T-helper 1 cell treated with Interleukin-12 subunit alpha and Interleukin-12 subunit beta and Interleukin-4 antibody, amounts not matched to agents 30 μg/mL and 1 μg/mL, for 36 hours (primary cell): Measurements from ENCODE around the gene POLE4.

Source experiments
- H3K27ac Mint-ChIP-seq: one replicate; pipeline ENCODE4 v1.8.0; 2021; ENCODE audit warnings: mild to moderate bottlenecking, mixed read lengths
- H3K27me3 Mint-ChIP-seq: one replicate; pipeline ENCODE4 v1.8.0; 2021; ENCODE audit warnings: low read depth, mixed read lengths
- H3K36me3 Mint-ChIP-seq: one replicate; pipeline ENCODE4 v1.8.0; 2021; ENCODE audit warnings: low read depth, mixed read lengths
- H3K4me1 Mint-ChIP-seq: one replicate; pipeline ENCODE4 v1.8.0; 2021; ENCODE audit warnings: low read depth, mixed read lengths
- H3K4me3 Mint-ChIP-seq: one replicate; pipeline ENCODE4 v1.8.0; 2021; ENCODE audit warnings: mild to moderate bottlenecking, moderate library complexity, mixed read lengths
- H3K9me3 Mint-ChIP-seq: one replicate; pipeline ENCODE4 v1.8.0; 2021; ENCODE audit warnings: mixed read lengths

POLE4 gene

GRCh38 chr2:74953796-74954499 lies 4.5 kb upstream of the POLE4 start:
- Mint-ChIP-seq H3K9me3 (no peaks in the 10 kb centered on the region), H3K4me3 (peak overlapping the region; percentile 38), H3K4me1 (peaks cover 23% of the 10 kb centered on the region), H3K27me3 (peaks cover 3% of the 10 kb centered on the region), H3K36me3 (peaks cover 27% of the 10 kb centered on the region), H3K27ac (peak overlapping the region; percentile 13)

GRCh38 chr2:74954500-74954874 lies 4.0 kb upstream of the POLE4 start:
- peak overlapping the region; percentile 38 for H3K4me3 Mint-ChIP-seq
- peaks cover 3% of the 10 kb centered on the region for H3K27me3 Mint-ChIP-seq
- H3K9me3 Mint-ChIP-seq, result no peaks in the 10 kb centered on the region
- peaks cover 29% of the 10 kb centered on the region for H3K36me3 Mint-ChIP-seq
- H3K4me1 Mint-ChIP-seq, result peaks cover 27% of the 10 kb centered on the region
- H3K27ac Mint-ChIP-seq, result peak overlapping the region; percentile 13

- Mint-ChIP-seq H3K27me3 (no peaks in the 10 kb centered on the region), H3K27ac (peak overlapping the region; percentile 87), H3K4me1 (peaks cover 46% of the 10 kb centered on the region), H3K4me3 (peak overlapping the region; percentile 80), H3K9me3 (no peaks in the 10 kb centered on the region), H3K36me3 (peaks cover 38% of the 10 kb centered on the region)
Observed at GRCh38 chr2:74957886-74958273, 563 bp upstream of the POLE4 start.

GRCh38 chr2:74959106-74959751 lies 786 bp downstream of the POLE4 start:
- peak overlapping the region; percentile 82 for H3K4me3 Mint-ChIP-seq
- peaks cover 4% of the 10 kb centered on the region for H3K9me3 Mint-ChIP-seq
- H3K36me3 Mint-ChIP-seq, result peaks cover 44% of the 10 kb centered on the region
- H3K4me1 Mint-ChIP-seq, result peaks cover 46% of the 10 kb centered on the region
- H3K27me3 Mint-ChIP-seq, result no peaks in the 10 kb centered on the region
- H3K27ac Mint-ChIP-seq, result peak overlapping the region; percentile 82

GRCh38 chr2:74966887-74967286 lies 8.4 kb downstream of the POLE4 start:
- H3K4me3 Mint-ChIP-seq, result peak overlapping the region; percentile 45
- H3K4me1 Mint-ChIP-seq, result peaks cover 24% of the 10 kb centered on the region
- no peaks in the 10 kb centered on the region for H3K27me3 Mint-ChIP-seq
- peaks cover 39% of the 10 kb centered on the region for H3K36me3 Mint-ChIP-seq
- H3K9me3 Mint-ChIP-seq, result peaks cover 15% of the 10 kb centered on the region
- H3K27ac Mint-ChIP-seq, result peak overlapping the region; percentile 41

GRCh38 chr2:74975016-74975415 lies 16.6 kb downstream of the POLE4 start:
- Mint-ChIP-seq H3K27me3 (no peaks in the 10 kb centered on the region), H3K36me3 (no peaks in the 10 kb centered on the region), H3K27ac (no peak overlapping the region), H3K4me1 (no peaks in the 10 kb centered on the region), H3K9me3 (no peaks in the 10 kb centered on the region), H3K4me3 (no peak overlapping the region)

GRCh38 chr2:74979844-74980243 lies 21.4 kb downstream of the POLE4 start:
- H3K9me3 Mint-ChIP-seq, result no peaks in the 10 kb centered on the region
- H3K4me1 Mint-ChIP-seq, result no peaks in the 10 kb centered on the region
- no peaks in the 10 kb centered on the region for H3K27me3 Mint-ChIP-seq
- H3K4me3 Mint-ChIP-seq, result no peak overlapping the region
- no peak overlapping the region for H3K27ac Mint-ChIP-seq
- H3K36me3 Mint-ChIP-seq, result no peaks in the 10 kb centered on the region

GRCh38 chr2:74982577-74982976 lies 24.1 kb downstream of the POLE4 start:
- no peaks in the 10 kb centered on the region for H3K4me1 Mint-ChIP-seq
- H3K36me3 Mint-ChIP-seq, result no peaks in the 10 kb centered on the region
- H3K27me3 Mint-ChIP-seq, result no peaks in the 10 kb centered on the region
- H3K27ac Mint-ChIP-seq, result no peak overlapping the region
- no peaks in the 10 kb centered on the region for H3K9me3 Mint-ChIP-seq
- H3K4me3 Mint-ChIP-seq, result no peak overlapping the region

GRCh38 chr2:74983631-74984392 lies 25.4 kb downstream of the POLE4 start:
- no peak overlapping the region for H3K4me3 Mint-ChIP-seq
- H3K36me3 Mint-ChIP-seq, result no peaks in the 10 kb centered on the region
- no peaks in the 10 kb centered on the region for H3K27me3 Mint-ChIP-seq
- no peaks in the 10 kb centered on the region for H3K4me1 Mint-ChIP-seq
- H3K27ac Mint-ChIP-seq, result no peak overlapping the region
- no peaks in the 10 kb centered on the region for H3K9me3 Mint-ChIP-seq

- Mint-ChIP-seq H3K9me3 (no peaks in the 10 kb centered on the region), H3K4me1 (no peaks in the 10 kb centered on the region), H3K4me3 (no peak overlapping the region), H3K27ac (no peak overlapping the region), H3K27me3 (no peaks in the 10 kb centered on the region), H3K36me3 (no peaks in the 10 kb centered on the region)
Observed at GRCh38 chr2:74984947-74985637, 26.6 kb downstream of the POLE4 start.

- Mint-ChIP-seq H3K27ac (no peak overlapping the region), H3K36me3 (no peaks in the 10 kb centered on the region)
Observed at GRCh38 chr2:74985978-74986609, 27.7 kb downstream of the POLE4 start.

GRCh38 chr2:74991977-74992376 lies 33.5 kb downstream of the POLE4 start:
- H3K4me1 Mint-ChIP-seq, result no peaks in the 10 kb centered on the region
- H3K27me3 Mint-ChIP-seq, result no peaks in the 10 kb centered on the region
- H3K27ac Mint-ChIP-seq, result no peak overlapping the region
- H3K9me3 Mint-ChIP-seq, result no peaks in the 10 kb centered on the region
- no peak overlapping the region for H3K4me3 Mint-ChIP-seq
- H3K36me3 Mint-ChIP-seq, result no peaks in the 10 kb centered on the region

More at GRCh38 chr2:74985978-74986609, 27.7 kb downstream of the POLE4 start:
- no peaks in the 10 kb centered on the region for H3K9me3 Mint-ChIP-seq
- H3K4me3 Mint-ChIP-seq, result no peak overlapping the region
- no peaks in the 10 kb centered on the region for H3K27me3 Mint-ChIP-seq
- H3K4me1 Mint-ChIP-seq, result no peaks in the 10 kb centered on the region

- no peak overlapping the region for H3K4me3 Mint-ChIP-seq
- H3K9me3 Mint-ChIP-seq, result no peaks in the 10 kb centered on the region
- no peaks in the 10 kb centered on the region for H3K4me1 Mint-ChIP-seq
- no peaks in the 10 kb centered on the region for H3K36me3 Mint-ChIP-seq
- no peak overlapping the region for H3K27ac Mint-ChIP-seq
- no peaks in the 10 kb centered on the region for H3K27me3 Mint-ChIP-seq
Observed at GRCh38 chr2:74999468-74999867, 41.0 kb downstream of the POLE4 start.

GRCh38 chr2:75002007-75002406 lies 43.6 kb downstream of the POLE4 start:
- H3K4me1 Mint-ChIP-seq, result no peaks in the 10 kb centered on the region
- H3K4me3 Mint-ChIP-seq, result no peak overlapping the region
- no peak overlapping the region for H3K27ac Mint-ChIP-seq
- H3K27me3 Mint-ChIP-seq, result no peaks in the 10 kb centered on the region
- H3K9me3 Mint-ChIP-seq, result no peaks in the 10 kb centered on the region
- no peaks in the 10 kb centered on the region for H3K36me3 Mint-ChIP-seq
